ENCODE measurements around the gene CFL2.

- TF ChIP-seq CTCF (IDR thresholded peaks at IDR 0.05) (no peak), RCOR1 (IDR thresholded peaks at IDR 0.05; ENCODE audit: low read length) (no peak), EP300 (IDR thresholded peaks at IDR 0.05; ENCODE audit: borderline replicate concordance in 1 of 2, low read depth in 1 of 2, low read length in 1 of 2) (no peak)
- TF ChIP-seq, protein P1, sequence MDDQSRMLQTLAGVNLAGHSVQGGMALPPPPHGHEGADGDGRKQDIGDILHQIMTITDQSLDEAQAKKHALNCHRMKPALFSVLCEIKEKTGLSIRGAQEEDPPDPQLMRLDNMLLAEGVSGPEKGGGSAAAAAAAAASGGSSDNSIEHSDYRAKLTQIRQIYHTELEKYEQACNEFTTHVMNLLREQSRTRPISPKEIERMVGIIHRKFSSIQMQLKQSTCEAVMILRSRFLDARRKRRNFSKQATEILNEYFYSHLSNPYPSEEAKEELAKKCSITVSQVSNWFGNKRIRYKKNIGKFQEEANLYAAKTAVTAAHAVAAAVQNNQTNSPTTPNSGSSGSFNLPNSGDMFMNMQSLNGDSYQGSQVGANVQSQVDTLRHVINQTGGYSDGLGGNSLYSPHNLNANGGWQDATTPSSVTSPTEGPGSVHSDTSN (IDR thresholded peaks at IDR 0.05) = no peak
Observed at GRCh38 chr14:34660796-34661195, 53.6 kb downstream of the CFL2 start.
